ENCODE results near the gene GAA. TPM values are rescaled to one million over a fixed set of nuclear protein-coding genes. Genes with fewer than 3 reads are reported as not detected.
A peak's percentile ranks its signal among the peaks of the same experiment; 100 is the strongest.
"Not testable (repeated sequence)": the region's sequence is repeated elsewhere in the genome, so short reads cannot be mapped to it uniquely, and the experiment has no call there.

The GAA gene
- total RNA-seq, 8 experiments from 2014 or later = 16.1 to 66.3 (median 35.8) TPM

- 7 to 100% (median 75%) methylated on average over 1 to 10 of the region's 11 CpGs for WGBS, 10 experiments
Measured at GRCh38 chr17:80152081-80152702, 50.8 kb downstream of the GAA start.

GRCh38 chr17:80153004-80153403 lies 51.6 kb downstream of the GAA start:
- H3K4me1 ChIP-seq (replicated peaks in 1 of 2) = peaks cover 13 to 16% of the 10 kb centered on the region in 2 donors
- 40 to 100% (median 85%) methylated on average over 1 to 3 of the region's 3 CpGs; no CpG with 5 or more reads in 2 of the 10 experiments for WGBS, 10 experiments
- H3K4me3 ChIP-seq = no peak overlapping the region
- in situ Hi-C loops (cut with MboI; ENCODE audit: low pct_unique_long_range_greater_than_20kb in 2 of 9, low sequenced_read_pairs in 9 of 9, unreplicated experiment in 9 of 9) = no loop called here
- H3K27ac ChIP-seq = no peak overlapping the region
- ATAC-seq (replicated peaks in 6 of 8) = no peak

More at GRCh38 chr17:80152081-80152702, 50.8 kb downstream of the GAA start:
- H3K4me3 ChIP-seq = no peak overlapping the region
- H3K27ac ChIP-seq = no peak overlapping the region
- in situ Hi-C loops (cut with MboI; ENCODE audit: low pct_unique_long_range_greater_than_20kb in 2 of 9, low sequenced_read_pairs in 9 of 9, unreplicated experiment in 9 of 9) = no loop called here
- peaks cover 13 to 16% of the 10 kb centered on the region in 2 donors for H3K4me1 ChIP-seq (replicated peaks in 1 of 2)
- peak in 6 of 8 experiments; percentile 1 to 81 (median 40) for ATAC-seq (replicated peaks in 6 of 8)

GRCh38 chr17:80154166-80154565 lies 52.8 kb downstream of the GAA start:
- in situ Hi-C loops (cut with MboI; ENCODE audit: low pct_unique_long_range_greater_than_20kb in 2 of 9, low sequenced_read_pairs in 9 of 9, unreplicated experiment in 9 of 9) = no loop called here
- 11 to 82% (median 27%) methylated on average over 1 to 4 of the region's 5 CpGs for WGBS, 10 experiments
- ATAC-seq (replicated peaks in 6 of 8) = peak in 2 of 8 experiments; percentile 12 to 13
- Histone ChIP-seq H3K27ac (peak overlapping the region in 1 of 2 donors; percentile 6), H3K4me3 (no peak overlapping the region), H3K4me1 (replicated peaks in 1 of 2) (peaks cover 11% of the 10 kb centered on the region in 2 donors)

GRCh38 chr17:80155600-80155999 lies 54.2 kb downstream of the GAA start:
- H3K4me1 ChIP-seq (replicated peaks in 1 of 2) = peaks cover 17 to 20% of the 10 kb centered on the region in 2 donors
- WGBS, 10 experiments = 23 to 67% (median 29%) methylated on average over 1 to 2 of the region's 2 CpGs; no CpG with 5 or more reads in 4 of the 10 experiments
- H3K27ac ChIP-seq; ATAC-seq (replicated peaks in 6 of 8); in situ Hi-C loops (cut with MboI; ENCODE audit: low pct_unique_long_range_greater_than_20kb in 2 of 9, low sequenced_read_pairs in 9 of 9, unreplicated experiment in 9 of 9); H3K4me3 ChIP-seq: not testable (repeated sequence)

GRCh38 chr17:80158846-80159245 lies 57.5 kb downstream of the GAA start:
- no peak for ATAC-seq (replicated peaks in 6 of 8)
- in situ Hi-C loops (cut with MboI; ENCODE audit: low pct_unique_long_range_greater_than_20kb in 2 of 9, low sequenced_read_pairs in 9 of 9, unreplicated experiment in 9 of 9) = no loop called here
- H3K4me3 ChIP-seq = no peak overlapping the region
- H3K27ac ChIP-seq = no peak overlapping the region
- peaks cover 16 to 28% of the 10 kb centered on the region in 2 donors for H3K4me1 ChIP-seq (replicated peaks in 1 of 2)
- WGBS, 10 experiments = 57 to 100% (median 71%) methylated on average over 1 to 2 of the region's 2 CpGs; no CpG with 5 or more reads in 1 of the 10 experiments

- 0 to 72% (median 15%) methylated on average over 1 to 3 of the region's 3 CpGs; no CpG with 5 or more reads in 2 of the 10 experiments for WGBS, 10 experiments
- Histone ChIP-seq H3K27ac (peak overlapping the region; percentile 61 to 68), H3K4me3 (no peak overlapping the region), H3K4me1 (replicated peaks in 1 of 2) (peaks cover 13 to 23% of the 10 kb centered on the region in 2 donors)
- peak in 7 of 8 experiments; percentile 13 to 59 (median 33) for ATAC-seq (replicated peaks in 6 of 8)
- in situ Hi-C loops (cut with MboI; ENCODE audit: low pct_unique_long_range_greater_than_20kb in 2 of 9, low sequenced_read_pairs in 9 of 9, unreplicated experiment in 9 of 9) = no loop called here
Measured at GRCh38 chr17:80160536-80160935, 59.2 kb downstream of the GAA start.

GRCh38 chr17:80163336-80163735 lies 62.0 kb downstream of the GAA start:
- Histone ChIP-seq H3K27ac (no peak overlapping the region), H3K4me1 (replicated peaks in 1 of 2) (peaks cover 16 to 23% of the 10 kb centered on the region in 2 donors), H3K4me3 (no peak overlapping the region)
- WGBS, 10 experiments = 70 to 100% (median 90%) methylated on average over 2 to 4 of the region's 4 CpGs; no CpG with 5 or more reads in 1 of the 10 experiments
- in situ Hi-C loops (cut with MboI; ENCODE audit: low pct_unique_long_range_greater_than_20kb in 2 of 9, low sequenced_read_pairs in 9 of 9, unreplicated experiment in 9 of 9) = no loop called here
- no peak for ATAC-seq (replicated peaks in 6 of 8)

GRCh38 chr17:80164185-80164584 lies 62.8 kb downstream of the GAA start:
- WGBS, 10 experiments = 47 to 93% (median 73%) methylated on average over 3 to 11 of the region's 11 CpGs; no CpG with 5 or more reads in 3 of the 10 experiments
- ATAC-seq (replicated peaks in 6 of 8) = no peak
- Histone ChIP-seq H3K4me3 (no peak overlapping the region), H3K4me1 (replicated peaks in 1 of 2) (peaks cover 18 to 23% of the 10 kb centered on the region in 2 donors), H3K27ac (no peak overlapping the region)
- in situ Hi-C loops (cut with MboI; ENCODE audit: low pct_unique_long_range_greater_than_20kb in 2 of 9, low sequenced_read_pairs in 9 of 9, unreplicated experiment in 9 of 9) = no loop called here

GRCh38 chr17:80166446-80166845 lies 65.1 kb downstream of the GAA start:
- 55 to 100% (median 100%) methylated on average over 1 to 4 of the region's 6 CpGs; no CpG with 5 or more reads in 7 of the 10 experiments for WGBS, 10 experiments
- Histone ChIP-seq H3K4me1 (replicated peaks in 1 of 2) (peaks cover 5% of the 10 kb centered on the region in 2 donors), H3K4me3 (no peak overlapping the region), H3K27ac (no peak overlapping the region)
- ATAC-seq (replicated peaks in 6 of 8) = no peak
- in situ Hi-C loops (cut with MboI; ENCODE audit: low pct_unique_long_range_greater_than_20kb in 2 of 9, low sequenced_read_pairs in 9 of 9, unreplicated experiment in 9 of 9) = no loop called here

- no peak overlapping the region for H3K27ac ChIP-seq
- ATAC-seq (replicated peaks in 6 of 8) = peak in 1 of 8 experiments; percentile 70
- in situ Hi-C loops (cut with MboI; ENCODE audit: low pct_unique_long_range_greater_than_20kb in 2 of 9, low sequenced_read_pairs in 9 of 9, unreplicated experiment in 9 of 9) = no loop called here
- no peak overlapping the region for H3K4me3 ChIP-seq
- H3K4me1 ChIP-seq (replicated peaks in 1 of 2) = peaks cover 0 to 5% of the 10 kb centered on the region in 2 donors
- 25 to 100% (median 69%) methylated on average over 2 to 5 of the region's 5 CpGs; no CpG with 5 or more reads in 2 of the 10 experiments for WGBS, 10 experiments
Measured at GRCh38 chr17:80168371-80168770, 67.0 kb downstream of the GAA start.

- ATAC-seq (replicated peaks in 6 of 8) = no peak
- Histone ChIP-seq H3K4me1 (replicated peaks in 1 of 2) (peaks cover 0 to 5% of the 10 kb centered on the region in 2 donors), H3K27ac (no peak overlapping the region), H3K4me3 (no peak overlapping the region)
- in situ Hi-C loops (cut with MboI; ENCODE audit: low pct_unique_long_range_greater_than_20kb in 2 of 9, low sequenced_read_pairs in 9 of 9, unreplicated experiment in 9 of 9) = no loop called here
- WGBS, 10 experiments = 60 to 100% (median 86%) methylated on average over 1 to 3 of the region's 5 CpGs; no CpG with 5 or more reads in 2 of the 10 experiments
Measured at GRCh38 chr17:80169107-80169506, 67.7 kb downstream of the GAA start.

All from motor neuron (in vitro differentiated cells).